Mesothelial cell of epicardium (in vitro differentiated cells): Measurements from ENCODE around the gene AIF1. TPM values are rescaled to one million over a fixed set of nuclear protein-coding genes. Genes with fewer than 3 reads are reported as not detected.

Source experiments
- DNase-seq, 2 experiments: peaks; one replicate each; pipeline ENCODE4 v3.0.0; 2021; ENCODE audit warnings: low spot score in 2 of 2; ENCODE audit not compliant: unreplicated experiment in 2 of 2
- H3K27ac Mint-ChIP-seq: 2 replicates; pipeline ENCODE4 v1.8.0; 2021; ENCODE audit warnings: mixed read lengths
- H3K27me3 Mint-ChIP-seq: 2 replicates; pipeline ENCODE4 v1.8.0; 2021; ENCODE audit warnings: low read depth, mixed read lengths
- H3K36me3 Mint-ChIP-seq: 2 replicates; pipeline ENCODE4 v1.8.0; 2021; ENCODE audit warnings: mixed read lengths
- H3K4me1 Mint-ChIP-seq: 2 replicates; pipeline ENCODE4 v1.8.0; 2021; ENCODE audit warnings: mixed read lengths
- H3K4me3 Mint-ChIP-seq: 2 replicates; pipeline ENCODE4 v1.8.0; 2021; ENCODE audit warnings: mild to moderate bottlenecking, moderate library complexity, mixed read lengths
- H3K9me3 Mint-ChIP-seq: 2 replicates; pipeline ENCODE4 v1.8.0; 2021; ENCODE audit warnings: mixed read lengths
- CTCF ChIP-seq: fragments of 200-600 bp; sonication (generic); IDR thresholded peaks from one replicate; pipeline ENCODE4 v1.5.0; 2021; ENCODE audit warnings: antibody characterized with exemption; ENCODE audit not compliant: unreplicated experiment
- total RNA-seq: library from RNA; stranded (reverse); gene quantifications from 3 replicates; pipeline ENCODE4 v1.2.1, GENCODE V29; 2021

AIF1 gene
- total RNA-seq, 1 donor from 2014 or later: 6.0 TPM

DNA sequence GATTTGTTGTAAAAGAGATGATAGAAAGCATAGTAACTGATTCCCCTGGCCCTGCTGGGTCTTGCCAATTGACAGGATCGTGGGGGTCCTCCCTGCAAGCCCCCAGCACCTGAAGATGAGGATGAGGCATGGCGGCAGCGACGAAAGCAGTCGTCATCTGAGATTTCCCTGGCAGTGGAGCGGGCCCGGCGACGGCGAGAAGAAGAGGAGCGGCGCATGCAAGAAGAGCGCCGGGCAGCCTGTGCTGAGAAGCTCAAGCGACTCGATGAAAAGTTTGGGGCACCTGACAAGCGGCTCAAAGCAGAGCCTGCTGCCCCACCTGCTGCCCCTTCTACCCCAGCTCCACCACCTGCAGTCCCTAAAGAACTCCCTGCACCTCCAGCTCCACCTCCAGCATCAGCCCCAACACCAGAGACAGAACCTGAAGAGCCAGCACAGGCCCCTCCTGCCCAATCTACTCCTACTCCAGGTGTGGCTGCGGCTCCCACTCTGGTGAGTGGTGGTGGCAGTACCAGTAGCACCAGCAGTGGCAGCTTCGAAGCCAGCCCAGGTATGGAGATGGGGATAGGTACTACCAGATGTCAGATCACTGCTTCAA lies 12.8 kb downstream of the AIF1 start:
- TF ChIP-seq CTCF: no peak
- Mint-ChIP-seq H3K9me3 (no peaks in the 10 kb centered on the region), H3K27ac (no peak overlapping the region), H3K27me3 (no peaks in the 10 kb centered on the region), H3K4me1 (peaks cover 7% of the 10 kb centered on the region), H3K4me3 (no peak overlapping the region), H3K36me3 (peaks cover 53% of the 10 kb centered on the region)
- DNase-seq: no peak

- H3K9me3 Mint-ChIP-seq: no peaks in the 10 kb centered on the region
- H3K27me3 Mint-ChIP-seq: no peaks in the 10 kb centered on the region
- H3K27ac Mint-ChIP-seq: no peak overlapping the region
- no peak for TF ChIP-seq CTCF
- H3K36me3 Mint-ChIP-seq: peaks cover 52% of the 10 kb centered on the region
- H3K4me3 Mint-ChIP-seq: no peak overlapping the region
- no peaks in the 10 kb centered on the region for H3K4me1 Mint-ChIP-seq
- DNase-seq: no peak
These were observed 14.0 kb downstream of the AIF1 start for GRCh38 chr6:31629014-31629413.

DNA sequence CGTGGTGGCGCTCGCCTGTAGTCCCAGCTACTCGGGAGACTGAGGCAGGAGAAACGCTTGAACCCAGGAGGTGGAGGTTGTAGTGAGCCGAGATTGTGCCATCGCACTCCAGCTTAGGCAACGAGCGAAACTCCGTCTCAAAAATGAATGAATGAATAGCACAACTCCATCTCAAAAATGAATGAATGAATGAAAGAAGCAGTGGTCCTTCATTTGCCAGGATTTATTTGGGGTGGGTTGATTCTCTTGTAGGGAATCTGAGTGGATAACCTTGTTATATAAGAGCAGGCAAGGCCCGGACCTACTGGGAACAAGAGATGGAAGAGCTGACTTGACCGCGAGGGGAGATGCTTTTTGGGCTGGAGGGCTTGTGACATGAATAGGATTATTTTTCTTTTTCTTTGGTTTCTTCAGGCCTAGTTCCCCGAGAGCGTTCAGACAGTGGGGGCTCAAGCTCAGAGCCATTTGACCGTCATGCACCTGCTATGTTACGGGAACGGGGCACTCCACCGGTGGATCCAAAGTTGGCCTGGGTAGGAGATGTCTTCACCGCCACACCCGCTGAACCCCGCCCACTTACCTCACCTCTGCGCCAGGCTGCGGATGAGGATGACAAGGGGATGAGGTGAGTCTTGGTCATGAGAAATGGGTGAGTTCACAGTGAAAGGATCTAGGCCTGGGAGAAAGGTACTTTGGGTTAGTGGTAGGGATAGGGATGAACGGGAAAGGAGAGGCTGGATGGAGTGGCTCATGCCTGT lies 15.3 kb downstream of the AIF1 start:
- no peaks in the 10 kb centered on the region for H3K4me1 Mint-ChIP-seq
- no peak overlapping the region for H3K4me3 Mint-ChIP-seq
- no peaks in the 10 kb centered on the region for H3K9me3 Mint-ChIP-seq
- TF ChIP-seq CTCF: no peak
- no peaks in the 10 kb centered on the region for H3K27me3 Mint-ChIP-seq
- DNase-seq: no peak
- H3K36me3 Mint-ChIP-seq: peaks cover 51% of the 10 kb centered on the region
- H3K27ac Mint-ChIP-seq: no peak overlapping the region

GRCh38 chr6:31631209-31631608 lies 16.2 kb downstream of the AIF1 start:
- no peak for DNase-seq
- H3K36me3 Mint-ChIP-seq: peaks cover 49% of the 10 kb centered on the region
- no peaks in the 10 kb centered on the region for H3K4me1 Mint-ChIP-seq
- no peaks in the 10 kb centered on the region for H3K27me3 Mint-ChIP-seq
- no peak overlapping the region for H3K27ac Mint-ChIP-seq
- no peaks in the 10 kb centered on the region for H3K9me3 Mint-ChIP-seq
- no peak overlapping the region for H3K4me3 Mint-ChIP-seq
- no peak for TF ChIP-seq CTCF

GRCh38 chr6:31631681-31632278 lies 16.7 kb downstream of the AIF1 start:
- H3K4me3 Mint-ChIP-seq: no peak overlapping the region
- no peaks in the 10 kb centered on the region for H3K9me3 Mint-ChIP-seq
- peak overlapping the region; percentile 21 for H3K27ac Mint-ChIP-seq
- no peak for DNase-seq
- TF ChIP-seq CTCF: no peak
- H3K27me3 Mint-ChIP-seq: no peaks in the 10 kb centered on the region
- peaks cover 48% of the 10 kb centered on the region for H3K36me3 Mint-ChIP-seq
- no peaks in the 10 kb centered on the region for H3K4me1 Mint-ChIP-seq
